Rectal smooth muscle tissue (tissue), 1 donor: ENCODE data around the gene EFEMP1.

Source experiments
- H3K27ac ChIP-seq: one replicate; pipeline ENCODE4 v1.7.0; 2013; ENCODE audit warnings: low read depth, low read length, inconsistent platforms
- H3K27me3 ChIP-seq: one replicate; pipeline ENCODE4 v1.7.0; 2013; ENCODE audit warnings: low read length; ENCODE audit not compliant: control insufficient read depth, insufficient read depth
- H3K36me3 ChIP-seq: one replicate; pipeline ENCODE4 v1.7.0; 2013; ENCODE audit warnings: low read length; ENCODE audit not compliant: control insufficient read depth, insufficient read depth
- H3K4me1 ChIP-seq: one replicate; pipeline ENCODE4 v1.7.0; 2013; ENCODE audit warnings: low read length; ENCODE audit not compliant: control insufficient read depth, insufficient read depth
- H3K4me3 ChIP-seq: one replicate; pipeline ENCODE4 v1.7.0; 2013; ENCODE audit warnings: low read length
- H3K9ac ChIP-seq: one replicate; pipeline ENCODE4 v1.7.0; 2013; ENCODE audit warnings: low read length

EFEMP1 gene

GRCh38 chr2:55826246-55826645 lies 97.3 kb downstream of the EFEMP1 start:
- Histone ChIP-seq H3K9ac (no peak overlapping the region), H3K27me3 (no peaks in the 10 kb centered on the region), H3K27ac (no peak overlapping the region), H3K36me3 (no peaks in the 10 kb centered on the region), H3K4me1 (no peaks in the 10 kb centered on the region), H3K4me3 (no peak overlapping the region)

- Histone ChIP-seq H3K4me3 (no peak overlapping the region), H3K27ac (no peak overlapping the region), H3K27me3 (no peaks in the 10 kb centered on the region), H3K9ac (no peak overlapping the region), H3K4me1 (no peaks in the 10 kb centered on the region), H3K36me3 (no peaks in the 10 kb centered on the region)
Observed at GRCh38 chr2:55824551-55825096, 99.0 kb downstream of the EFEMP1 start.
